GM12872 (cell line): ENCODE measurements around the gene FBLN2.

Experiments
- CTCF ChIP-seq: IDR thresholded peaks from 3 replicates; pipeline ENCODE4 v1.5.1; 2011; ENCODE audit warnings: low read depth, mild to moderate bottlenecking, low read length, moderate library complexity; ENCODE audit not compliant: insufficient read depth

FBLN2 gene

GRCh38 chr3:13608969-13609725 lies 60.2 kb downstream of the FBLN2 start:
- no peak for TF ChIP-seq CTCF

DNA sequence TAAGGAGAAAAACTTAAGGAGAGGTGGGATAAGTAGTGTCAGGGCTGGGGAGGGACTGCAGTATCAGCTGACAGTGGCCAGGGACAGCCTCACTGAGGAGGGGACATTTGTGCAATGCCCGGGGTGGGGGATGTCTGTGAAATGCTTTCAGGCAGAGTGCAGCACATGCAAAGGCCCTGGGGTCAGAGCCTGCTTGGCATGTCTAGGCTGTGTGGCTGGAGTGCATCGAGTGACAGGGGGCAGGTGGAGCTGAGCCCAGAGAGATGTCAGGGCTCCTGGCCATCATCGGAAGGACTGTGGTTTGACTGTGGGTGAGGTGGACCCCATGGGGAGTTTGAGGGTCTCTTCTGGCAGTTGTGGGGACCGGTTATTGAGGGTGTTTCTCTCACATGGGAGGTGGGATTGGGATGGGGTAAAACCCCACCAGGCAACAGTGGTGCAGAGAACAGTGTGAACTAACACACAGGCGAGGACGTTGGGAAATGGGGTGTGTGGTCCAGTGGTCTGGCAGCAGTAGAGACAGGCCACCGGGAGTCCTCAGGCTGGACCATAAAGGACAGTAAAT lies 61.2 kb downstream of the FBLN2 start:
- TF ChIP-seq CTCF = no peak

DNA sequence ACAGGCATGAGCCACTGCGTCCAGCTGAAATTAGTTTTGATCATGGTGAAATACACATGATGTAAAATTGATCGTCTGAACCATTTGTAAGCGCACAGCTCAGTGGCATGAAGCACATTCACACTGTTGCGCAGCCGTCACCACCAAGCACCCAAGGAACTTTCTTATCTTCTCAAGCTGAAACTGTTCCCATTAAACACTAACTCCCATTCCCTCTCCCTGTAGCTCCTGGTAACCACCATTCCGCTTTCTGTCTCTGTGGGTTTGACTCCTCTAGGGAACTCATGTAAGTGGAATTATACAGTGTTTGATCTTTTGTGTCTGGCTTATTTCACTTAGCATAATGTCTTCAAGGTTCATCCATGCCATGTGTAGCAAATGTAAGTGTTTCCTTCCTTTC lies 62.3 kb downstream of the FBLN2 start:
- TF ChIP-seq CTCF = no peak

GRCh38 chr3:13612829-13613228 lies 63.9 kb downstream of the FBLN2 start:
- TF ChIP-seq CTCF = no peak

GRCh38 chr3:13613343-13614190 lies 64.6 kb downstream of the FBLN2 start:
- no peak for TF ChIP-seq CTCF

DNA sequence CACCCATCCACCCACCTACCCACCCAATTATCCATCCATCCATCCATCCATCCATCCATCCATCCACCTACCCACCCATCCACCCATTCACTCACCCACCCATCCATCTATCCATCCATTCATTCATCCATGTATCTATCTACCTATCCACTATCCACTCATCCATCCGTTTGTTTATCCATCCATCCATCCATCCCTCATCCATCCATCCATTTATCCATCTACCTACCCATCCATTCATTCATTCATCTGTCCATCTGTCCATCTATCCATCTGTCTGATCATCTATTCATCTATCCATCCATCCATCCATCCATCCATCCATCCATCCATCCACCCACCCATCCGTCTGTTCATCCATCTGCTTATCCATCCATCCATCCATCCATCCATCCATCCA lies 65.7 kb downstream of the FBLN2 start:
- no peak for TF ChIP-seq CTCF

DNA sequence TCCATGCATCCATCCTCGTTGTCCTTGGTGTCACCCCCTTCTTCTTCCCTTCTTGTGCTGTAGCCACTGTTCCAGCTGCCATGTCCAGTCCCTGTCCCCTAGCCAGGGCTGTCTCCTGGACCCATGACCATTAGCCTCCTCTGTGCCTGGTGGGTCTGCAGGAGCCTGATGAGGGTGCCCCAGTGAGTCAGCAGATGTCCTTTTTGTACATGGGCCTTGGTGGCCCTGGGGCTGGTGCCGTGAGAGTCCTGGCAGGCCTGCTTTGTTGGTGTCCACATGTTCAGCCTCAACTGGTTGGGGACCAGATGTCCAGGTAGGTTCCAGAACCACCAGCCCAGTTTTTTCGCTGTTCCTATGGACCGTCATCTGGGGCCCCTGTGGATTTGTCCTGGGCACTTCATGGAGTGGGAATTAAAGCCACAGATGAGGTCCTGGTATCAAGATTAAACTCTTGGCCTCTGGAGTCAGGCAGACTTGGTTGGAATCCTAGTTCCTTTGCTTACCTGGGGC lies 66.1 kb downstream of the FBLN2 start:
- TF ChIP-seq CTCF = no peak
